Fibroblast of villous mesenchyme (primary cell): Measurements from ENCODE around the gene DNAI1. TPM values are rescaled to one million over a fixed set of nuclear protein-coding genes. Genes with fewer than 3 reads are reported as not detected.
A peak's percentile ranks its signal among the peaks of the same experiment; 100 is the strongest.
"Not testable (repeated sequence)": the region's sequence is repeated elsewhere in the genome, so short reads cannot be mapped to it uniquely, and the experiment has no call there.

Experiments
- DNase-seq: peaks from one replicate; pipeline ENCODE4 v3.0.0-alpha.2; 2010; ENCODE audit warnings: low read depth
- H3K4me3 ChIP-seq: 2 replicates; pipeline ENCODE4 v1.5.1; 2011; ENCODE audit warnings: low read depth, mild to moderate bottlenecking, low read length
- total RNA-seq: library from RNA; depleted of rRNA; stranded (reverse); fragments of >200 nt; gene quantifications from 2 replicates; pipeline ENCODE4 v1.2.3, GENCODE V29; 2012
- TF ChIP-seq, protein P1 (sequence below): IDR thresholded peaks from 2 replicates; pipeline ENCODE4 v1.5.1; 2012; ENCODE audit warnings: low read depth, mild to moderate bottlenecking, low read length; ENCODE audit not compliant: insufficient read depth

DNAI1 gene
- total RNA-seq, 1 donor, result under 0.01 TPM

DNA sequence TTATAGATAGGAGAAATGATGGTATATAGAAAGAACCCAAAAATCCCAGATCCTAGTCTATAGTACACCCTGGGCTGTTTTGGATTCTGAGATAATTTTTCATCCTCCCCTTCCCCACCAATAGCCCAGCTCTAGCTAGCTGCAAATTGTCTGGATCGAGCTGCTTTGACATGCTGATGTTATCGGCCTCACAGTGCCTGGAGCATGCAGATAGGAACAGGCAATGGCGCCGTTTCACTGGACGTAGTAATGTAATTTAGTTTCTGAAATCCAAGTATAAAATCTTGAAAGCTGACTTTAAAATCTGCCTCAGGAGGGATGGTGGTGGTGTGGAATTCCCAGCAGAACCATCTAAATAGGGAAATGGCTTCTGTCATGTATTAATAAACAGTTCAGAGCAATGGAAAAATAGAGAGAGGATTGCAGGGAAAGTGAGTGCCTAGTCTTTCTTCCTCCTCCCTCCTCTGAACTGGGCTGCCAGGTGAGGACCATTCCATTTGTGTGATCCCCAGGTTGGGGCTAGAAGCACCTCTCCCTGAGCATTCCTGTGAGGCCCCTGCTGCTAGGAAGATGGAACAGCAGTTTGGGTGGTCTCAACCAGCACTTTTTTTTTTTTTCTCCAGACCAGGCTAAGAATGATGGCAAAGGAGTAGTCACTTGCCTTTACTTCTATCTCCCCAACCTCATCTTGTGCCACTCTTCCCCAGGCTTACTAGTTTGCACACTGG lies 32.1 kb upstream of the DNAI1 start:
- DNase-seq, result no peak
- TF ChIP-seq, protein P1, sequence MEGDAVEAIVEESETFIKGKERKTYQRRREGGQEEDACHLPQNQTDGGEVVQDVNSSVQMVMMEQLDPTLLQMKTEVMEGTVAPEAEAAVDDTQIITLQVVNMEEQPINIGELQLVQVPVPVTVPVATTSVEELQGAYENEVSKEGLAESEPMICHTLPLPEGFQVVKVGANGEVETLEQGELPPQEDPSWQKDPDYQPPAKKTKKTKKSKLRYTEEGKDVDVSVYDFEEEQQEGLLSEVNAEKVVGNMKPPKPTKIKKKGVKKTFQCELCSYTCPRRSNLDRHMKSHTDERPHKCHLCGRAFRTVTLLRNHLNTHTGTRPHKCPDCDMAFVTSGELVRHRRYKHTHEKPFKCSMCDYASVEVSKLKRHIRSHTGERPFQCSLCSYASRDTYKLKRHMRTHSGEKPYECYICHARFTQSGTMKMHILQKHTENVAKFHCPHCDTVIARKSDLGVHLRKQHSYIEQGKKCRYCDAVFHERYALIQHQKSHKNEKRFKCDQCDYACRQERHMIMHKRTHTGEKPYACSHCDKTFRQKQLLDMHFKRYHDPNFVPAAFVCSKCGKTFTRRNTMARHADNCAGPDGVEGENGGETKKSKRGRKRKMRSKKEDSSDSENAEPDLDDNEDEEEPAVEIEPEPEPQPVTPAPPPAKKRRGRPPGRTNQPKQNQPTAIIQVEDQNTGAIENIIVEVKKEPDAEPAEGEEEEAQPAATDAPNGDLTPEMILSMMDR, result no peak
- H3K4me3 ChIP-seq, result no peak overlapping the region

GRCh38 chr9:34428325-34428958 lies 30.2 kb upstream of the DNAI1 start:
- no peak overlapping the region for H3K4me3 ChIP-seq
- TF ChIP-seq, protein P1, result no peak
- DNase-seq, result no peak

GRCh38 chr9:34430843-34431437 lies 27.7 kb upstream of the DNAI1 start:
- DNase-seq, result peak; percentile 78
- TF ChIP-seq, protein P1, result no peak
- H3K4me3 ChIP-seq, result no peak overlapping the region

DNA sequence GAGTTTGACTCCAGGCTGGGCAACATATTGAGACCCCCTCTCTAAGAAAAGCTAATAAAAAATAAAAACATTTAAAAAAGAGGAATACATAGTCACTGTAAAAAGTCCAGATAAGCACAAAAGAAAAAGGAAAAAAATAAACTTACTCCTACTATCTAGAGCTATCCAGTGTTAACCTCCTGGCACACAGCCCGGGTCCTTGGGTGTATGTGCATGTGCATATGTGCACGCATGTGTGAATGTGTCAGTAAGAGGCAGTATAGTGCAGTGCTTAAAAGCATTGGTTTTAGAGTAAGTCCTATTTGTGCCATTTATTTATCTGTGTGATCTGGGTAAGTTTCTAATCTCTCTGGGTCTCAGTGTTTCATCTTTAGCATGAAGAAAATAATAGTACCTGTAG lies 26.9 kb upstream of the DNAI1 start:
- no peak for DNase-seq
- TF ChIP-seq, protein P1, result no peak
- H3K4me3 ChIP-seq, result no peak overlapping the region

- TF ChIP-seq, protein P1, result peak; percentile 86
- H3K4me3 ChIP-seq, result no peak overlapping the region
- peak; percentile 81 for DNase-seq
Measured at GRCh38 chr9:34437006-34437925, 21.3 kb upstream of the DNAI1 start.

DNA sequence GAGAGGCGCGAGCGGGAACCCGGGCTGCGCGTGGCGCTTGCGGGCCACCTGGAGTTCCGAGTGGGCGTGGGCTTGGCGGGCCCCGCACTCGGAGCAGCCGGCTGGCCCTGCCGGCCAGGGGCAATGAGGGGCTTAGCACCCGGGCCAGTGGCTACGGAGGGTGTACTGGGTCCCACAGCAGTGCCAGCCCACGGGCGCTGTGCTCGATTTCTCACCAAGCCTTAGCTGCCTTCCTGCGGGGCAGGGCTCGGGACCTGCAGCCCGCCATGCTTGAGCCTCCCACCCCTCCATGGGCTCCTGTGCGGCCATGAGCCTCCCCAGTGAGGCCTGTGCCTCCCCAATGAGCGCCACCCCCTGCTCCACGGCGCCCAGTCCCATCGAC lies 20.7 kb upstream of the DNAI1 start:
- H3K4me3 ChIP-seq, DNase-seq: not testable (repeated sequence)

DNA sequence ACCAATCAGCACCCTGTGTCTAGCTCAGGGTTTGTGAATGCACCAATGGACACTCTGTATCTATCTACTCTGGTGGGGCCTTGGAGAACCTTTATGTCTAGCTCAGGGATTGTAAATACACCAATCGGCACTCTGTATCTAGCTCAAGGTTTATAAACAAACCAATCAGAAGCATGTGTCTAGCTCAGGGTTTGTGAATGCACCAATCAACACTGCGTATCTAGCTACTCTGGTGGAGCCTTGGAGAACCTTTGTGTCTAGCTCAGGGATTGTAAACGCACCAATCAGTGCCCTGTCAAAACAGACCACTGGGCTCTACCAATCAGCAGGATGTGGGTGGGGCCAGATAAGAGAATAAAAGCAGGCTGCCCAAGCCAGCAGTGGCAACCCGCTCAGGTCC lies 20.1 kb upstream of the DNAI1 start:
- DNase-seq, H3K4me3 ChIP-seq: not testable (repeated sequence)
